NB4 (cell line): Measurements from ENCODE around the gene DNASE1L3.
A peak's percentile ranks its signal among the peaks of the same experiment; 100 is the strongest.

Experiments used
- DNase-seq: peaks from one replicate; pipeline ENCODE4 v3.0.0; 2010; ENCODE audit warnings: low read depth
- H3K4me3 ChIP-seq: one replicate; pipeline ENCODE4 v1.5.1; 2011; ENCODE audit warnings: mild to moderate bottlenecking, low read depth, low read length, moderate library complexity
- CTCF ChIP-seq: IDR thresholded peaks from one replicate; pipeline ENCODE4 v1.5.1; 2012; ENCODE audit warnings: low read depth, low read length
- MAX ChIP-seq: IDR thresholded peaks from 2 replicates; pipeline ENCODE4 v1.6.1; 2011; ENCODE audit warnings: low read depth, low read length
- MYC ChIP-seq: IDR thresholded peaks from 2 replicates; pipeline ENCODE4 v1.6.1; 2011; ENCODE audit warnings: low read depth, low read length
- POLR2A ChIP-seq: IDR thresholded peaks from 2 replicates; pipeline ENCODE4 v1.6.1; 2011; ENCODE audit warnings: mild to moderate bottlenecking; ENCODE audit not compliant: insufficient read length; ENCODE audit errors: extremely low read depth

DNASE1L3 gene

DNA sequence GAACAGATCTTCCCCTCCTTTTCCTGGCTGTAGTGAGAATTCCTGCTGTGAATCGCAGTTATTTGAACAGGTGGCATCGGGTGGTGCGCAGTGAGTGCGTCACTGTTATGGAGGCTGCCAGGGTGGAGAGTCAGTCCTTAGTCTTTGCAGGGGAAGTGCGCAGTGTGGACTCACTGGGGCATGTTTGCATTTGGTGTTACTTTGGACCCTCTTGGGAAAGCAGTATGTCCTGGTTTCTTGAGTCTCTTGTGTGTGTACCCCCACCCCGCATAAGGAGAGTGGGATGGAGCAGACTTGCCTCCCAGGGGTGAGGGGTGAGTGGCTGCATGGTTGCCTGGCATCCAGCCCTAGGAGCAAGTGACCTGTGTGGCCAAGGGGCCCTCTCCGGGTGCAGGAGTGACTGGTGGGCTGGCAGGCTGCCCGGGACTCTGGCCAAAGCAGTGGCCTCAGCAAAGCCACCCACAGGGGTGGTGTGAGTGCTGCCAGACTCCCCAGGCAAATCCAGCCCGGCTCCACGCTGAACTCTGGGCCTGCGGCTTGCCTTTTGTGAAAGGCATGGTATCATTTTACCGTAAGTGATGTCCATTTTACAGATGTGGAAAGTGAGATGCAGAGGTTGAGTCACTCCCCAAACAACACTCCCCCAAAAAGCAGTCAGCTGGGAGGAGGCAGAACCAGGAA, 46.4 kb downstream of the DNASE1L3 start:
- no peak for DNase-seq
- TF ChIP-seq CTCF, result no peak
- no peak for TF ChIP-seq MYC
- no peak for TF ChIP-seq MAX
- TF ChIP-seq POLR2A, result no peak
- H3K4me3 ChIP-seq, result no peak overlapping the region

DNA sequence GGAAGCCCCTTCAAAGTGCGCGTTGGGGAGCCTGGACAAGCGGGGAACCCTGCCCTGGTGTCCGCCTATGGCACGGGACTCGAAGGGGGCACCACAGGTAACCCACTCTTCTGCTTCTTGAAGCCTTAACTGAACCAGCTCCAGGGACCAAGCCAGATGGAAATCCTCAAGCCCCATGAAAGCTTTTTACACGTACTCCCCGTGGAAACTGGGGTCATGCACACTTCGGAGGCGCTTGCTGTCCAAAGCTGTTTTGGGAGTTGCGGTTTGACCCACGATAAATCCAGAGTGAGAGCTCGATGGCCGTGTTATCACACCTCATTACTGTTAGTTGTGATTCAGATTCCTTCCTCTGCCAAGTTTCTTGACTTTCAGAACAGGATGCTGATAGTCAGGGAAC, 47.5 kb downstream of the DNASE1L3 start:
- no peak overlapping the region for H3K4me3 ChIP-seq
- no peak for TF ChIP-seq MAX
- no peak for TF ChIP-seq POLR2A
- TF ChIP-seq MYC, result no peak
- no peak for TF ChIP-seq CTCF
- DNase-seq, result no peak

DNA sequence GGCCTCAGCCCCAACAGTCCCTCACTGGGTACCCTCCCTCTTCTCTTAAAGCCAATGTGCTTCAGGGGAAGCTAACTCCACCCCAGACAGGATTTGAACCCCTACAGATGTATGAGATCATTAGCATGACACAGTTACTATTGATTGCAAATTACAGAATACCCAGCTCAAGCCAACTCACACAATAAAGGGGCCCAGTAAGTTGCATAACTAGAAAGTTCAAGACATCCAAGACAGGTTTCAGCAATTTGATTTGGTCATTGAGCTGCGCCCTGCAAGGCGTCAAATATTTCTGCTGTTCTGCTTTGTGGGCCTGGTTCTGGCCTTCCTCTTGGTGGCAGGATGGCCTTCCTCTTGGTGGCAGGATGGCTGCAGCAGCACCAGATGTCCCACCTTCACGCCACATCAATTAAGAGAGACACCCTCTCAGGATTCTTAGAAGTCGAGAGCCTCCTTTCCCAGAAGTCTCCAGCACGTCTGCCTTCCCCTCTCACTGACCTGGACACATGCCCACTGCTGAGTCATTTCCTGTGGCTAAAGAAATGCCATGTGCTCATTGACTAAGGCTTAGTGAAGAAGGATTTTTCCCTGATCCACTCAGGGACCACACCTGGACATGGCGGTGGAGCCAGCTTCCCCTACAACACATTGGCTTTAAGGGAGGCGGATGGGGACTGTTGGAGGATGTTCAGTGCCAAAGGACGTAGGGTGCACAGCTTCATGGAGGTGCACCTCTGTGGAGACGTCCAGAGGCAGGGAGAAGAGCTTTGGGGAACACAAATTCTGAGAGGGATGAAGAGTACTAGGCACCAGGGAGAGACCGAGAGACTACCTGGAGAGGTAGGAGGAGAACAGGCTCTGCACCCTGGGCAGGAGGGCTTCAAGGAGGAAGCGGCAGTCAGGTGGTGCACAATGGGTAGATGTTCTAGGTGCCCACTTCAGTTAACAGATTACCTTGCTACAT, 49.1 kb downstream of the DNASE1L3 start:
- DNase-seq, result peak; percentile 34
- no peak overlapping the region for H3K4me3 ChIP-seq
- TF ChIP-seq MYC (peak; percentile 7; the same call in 1 of the 2 replicates), CTCF (no peak), MAX (peak; percentile 55)

DNA sequence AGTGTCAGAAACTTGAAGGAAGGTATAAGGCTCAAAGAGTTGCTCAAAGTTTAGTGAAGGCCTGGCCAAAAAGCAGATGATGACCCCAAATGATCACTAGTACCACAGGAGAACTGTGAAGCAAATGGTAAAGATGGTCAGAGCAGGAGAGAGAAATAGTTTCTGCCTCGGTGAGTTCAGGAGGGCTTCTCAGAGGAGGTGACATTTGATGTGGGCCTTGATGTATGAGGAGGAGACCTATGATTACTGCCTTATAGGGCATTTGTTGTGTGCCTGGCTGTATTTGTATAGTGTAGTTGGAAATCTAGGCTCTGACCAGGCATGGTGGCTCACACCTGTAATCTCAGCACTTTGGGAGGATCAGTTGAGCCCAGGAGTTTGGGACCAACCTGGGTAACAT, 50.4 kb downstream of the DNASE1L3 start:
- no peak for TF ChIP-seq POLR2A
- TF ChIP-seq MAX, result no peak
- no peak for TF ChIP-seq CTCF
- no peak for TF ChIP-seq MYC
- no peak for DNase-seq

DNA sequence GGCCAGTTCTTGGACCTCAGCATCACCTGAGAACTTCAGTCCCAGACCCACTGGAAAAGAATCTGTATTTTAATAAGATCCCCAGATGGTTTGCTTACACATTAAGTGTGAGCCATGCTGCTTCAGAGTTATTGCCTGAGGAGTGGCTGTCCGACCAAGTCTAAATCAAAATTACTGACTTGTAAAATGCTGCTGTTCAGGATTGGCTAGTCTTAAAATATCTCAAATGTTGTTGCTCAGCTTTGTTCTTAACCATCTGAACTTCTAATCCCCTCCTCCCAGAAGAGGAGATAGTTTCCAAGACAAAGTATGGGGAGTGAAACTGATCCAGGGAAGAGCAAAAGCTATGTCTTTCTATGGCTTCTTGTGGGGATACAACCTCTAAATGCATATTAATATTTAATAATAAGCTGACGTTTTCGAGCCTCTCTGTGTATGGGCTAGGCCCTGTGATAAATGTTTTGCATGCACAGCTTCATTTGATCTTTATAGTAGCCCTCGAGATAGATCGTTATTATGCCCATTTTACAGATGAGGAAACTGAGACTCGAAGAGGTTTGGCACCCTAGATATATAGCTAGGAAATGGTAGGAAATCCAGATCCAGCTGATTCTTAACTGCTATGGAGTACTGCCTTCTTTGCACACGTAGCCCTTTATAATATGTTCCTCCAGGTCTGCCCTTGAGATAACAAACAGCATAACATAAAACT, 52.2 kb downstream of the DNASE1L3 start:
- H3K4me3 ChIP-seq, result no peak overlapping the region
- no peak for TF ChIP-seq POLR2A
- TF ChIP-seq MAX, result no peak
- no peak for TF ChIP-seq CTCF
- no peak for TF ChIP-seq MYC
- DNase-seq, result no peak

More for the DNA sequence above, 50.4 kb downstream of the DNASE1L3 start:
- no peak overlapping the region for H3K4me3 ChIP-seq
